DND-41 (cell line): ENCODE measurements around the gene RNF212.

Source experiments
- EZH2 ChIP-seq: IDR thresholded peaks from 3 replicates; pipeline ENCODE4 v1.6.1; 2012; ENCODE audit warnings: borderline replicate concordance, low read depth, mild to moderate bottlenecking, moderate library complexity, low read length, inconsistent platforms; ENCODE audit not compliant: severe bottlenecking
- TF ChIP-seq, protein P1 (sequence below): IDR thresholded peaks from 2 replicates; pipeline ENCODE4 v1.5.1; 2012; ENCODE audit warnings: borderline replicate concordance, low read length, moderate library complexity, mild to moderate bottlenecking; ENCODE audit not compliant: poor library complexity, severe bottlenecking; ENCODE audit errors: extremely low read depth

DNA sequence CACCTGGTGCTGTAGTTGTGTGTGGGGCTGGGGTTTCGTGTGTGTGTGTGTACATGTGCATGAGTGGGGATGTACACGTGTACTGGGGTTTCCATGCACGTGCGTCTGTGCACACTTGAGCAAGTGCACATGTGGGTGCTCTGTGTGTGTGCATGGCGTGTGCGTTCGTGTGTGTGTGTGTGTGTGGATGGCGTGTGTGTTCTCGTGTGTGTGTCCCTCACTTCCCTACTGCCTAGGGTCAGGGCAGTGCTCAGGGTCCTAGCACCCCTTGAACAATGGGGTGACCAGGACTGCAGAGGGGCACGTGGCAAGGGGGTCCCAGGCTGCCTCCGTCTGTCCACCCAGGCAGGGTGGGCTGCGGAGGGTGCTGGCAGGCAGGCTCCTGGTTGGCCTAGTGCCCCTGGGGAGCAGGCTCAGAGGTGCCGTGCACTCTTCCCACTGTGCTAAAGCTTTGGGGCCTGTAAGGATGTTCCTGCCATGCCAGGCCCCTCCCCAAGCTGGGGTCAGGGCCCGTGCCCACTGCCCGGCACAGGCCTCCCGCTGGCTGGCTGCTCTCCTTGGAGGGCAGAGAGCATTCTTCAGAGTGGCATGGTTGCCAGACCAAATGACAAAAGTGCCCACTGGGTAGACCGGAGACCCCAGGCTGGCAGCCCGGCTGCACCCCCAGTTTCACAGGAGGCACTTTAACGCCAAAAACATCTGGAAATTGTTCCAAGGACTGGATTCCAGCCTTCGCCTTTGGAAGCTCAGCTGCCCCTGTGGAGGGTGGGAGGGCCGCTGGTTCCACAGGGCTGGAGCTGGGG lies 72.8 kb downstream of the RNF212 start:
- TF ChIP-seq, protein P1, sequence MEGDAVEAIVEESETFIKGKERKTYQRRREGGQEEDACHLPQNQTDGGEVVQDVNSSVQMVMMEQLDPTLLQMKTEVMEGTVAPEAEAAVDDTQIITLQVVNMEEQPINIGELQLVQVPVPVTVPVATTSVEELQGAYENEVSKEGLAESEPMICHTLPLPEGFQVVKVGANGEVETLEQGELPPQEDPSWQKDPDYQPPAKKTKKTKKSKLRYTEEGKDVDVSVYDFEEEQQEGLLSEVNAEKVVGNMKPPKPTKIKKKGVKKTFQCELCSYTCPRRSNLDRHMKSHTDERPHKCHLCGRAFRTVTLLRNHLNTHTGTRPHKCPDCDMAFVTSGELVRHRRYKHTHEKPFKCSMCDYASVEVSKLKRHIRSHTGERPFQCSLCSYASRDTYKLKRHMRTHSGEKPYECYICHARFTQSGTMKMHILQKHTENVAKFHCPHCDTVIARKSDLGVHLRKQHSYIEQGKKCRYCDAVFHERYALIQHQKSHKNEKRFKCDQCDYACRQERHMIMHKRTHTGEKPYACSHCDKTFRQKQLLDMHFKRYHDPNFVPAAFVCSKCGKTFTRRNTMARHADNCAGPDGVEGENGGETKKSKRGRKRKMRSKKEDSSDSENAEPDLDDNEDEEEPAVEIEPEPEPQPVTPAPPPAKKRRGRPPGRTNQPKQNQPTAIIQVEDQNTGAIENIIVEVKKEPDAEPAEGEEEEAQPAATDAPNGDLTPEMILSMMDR = no peak
- no peak for TF ChIP-seq EZH2
